B cell (primary cell): ENCODE measurements around the gene PPTC7. TPM values are rescaled to one million over a fixed set of nuclear protein-coding genes. Genes with fewer than 3 reads are reported as not detected.

ENCODE experiments used
- ATAC-seq: fragments of 200-7000 bp; cut with Tn5 transposase; one replicate; pipeline ENCODE4 v1.10.0; 2021; ENCODE audit warnings: low read depth, mild to moderate bottlenecking, moderate number of reproducible peaks, moderate library complexity
- CTCF ChIA-PET: fragments of 350-600 bp; sonication (Branson Sonifier 250); formaldehyde crosslinking; loops from one replicate; lab custom pipeline; 2021; ENCODE audit warnings: antibody characterized with exemption, inconsistent platforms; lab: Charles Lee
- POLR2A ChIA-PET: fragments of 350-600 bp; sonication (Branson Sonifier 250); formaldehyde crosslinking; loops from one replicate; lab custom pipeline; 2021; ENCODE audit warnings: antibody characterized with exemption; lab: Charles Lee
- DNase-seq: peaks from one replicate; pipeline ENCODE4 v3.0.0; 2013
- H2AFZ ChIP-seq: 2 replicates; pipeline ENCODE4 v1.6.1; 2012; ENCODE audit warnings: mild to moderate bottlenecking, low read depth, low read length; ENCODE audit not compliant: insufficient read depth, poor library complexity, severe bottlenecking
- H3K27ac ChIP-seq, 2 donors: 1 replicate in 1 of 2; 2 replicates in 1 of 2; pipeline ENCODE4 v1.5.1; 2012 to 2013; ENCODE audit warnings: low read length in 2 of 2, mild to moderate bottlenecking in 2 of 2, moderate library complexity in 1 of 2
- H3K27me3 ChIP-seq, 4 experiments: fragments of 200-600 bp in 1 of 4; sonication (generic) in 1 of 4; replicated peaks in 1 of 4; 1 replicate in 2 of 4; 2 replicates in 2 of 4; pipeline versions ENCODE4 v1.6.1 to v1.7.0; 2013 to 2016; ENCODE audit warnings: low read length in 3 of 4, mild to moderate bottlenecking in 2 of 4, mixed read lengths in 1 of 4, moderate library complexity in 1 of 4; ENCODE audit not compliant: insufficient read depth in 4 of 4, control insufficient read depth in 3 of 4; ENCODE audit errors: control extremely low read depth in 1 of 4
- H3K36me3 ChIP-seq, 2 experiments: replicated peaks in 1 of 2; 1 replicate in 1 of 2; 2 replicates in 1 of 2; pipeline versions ENCODE4 v1.6.1 to v1.7.1; 2013; ENCODE audit warnings: low read length in 1 of 2; ENCODE audit not compliant: insufficient read depth in 2 of 2, control insufficient read depth in 1 of 2; ENCODE audit errors: control extremely low read depth in 1 of 2, extremely low read depth in 1 of 2
- H3K4me1 ChIP-seq, 2 donors: fragments of 200-600 bp in 1 of 2; sonication (generic) in 1 of 2; 1 replicate in 1 of 2; 2 replicates in 1 of 2; pipeline versions ENCODE4 v1.5.1 to v1.6.1; 2013 to 2017; ENCODE audit warnings: low read length in 2 of 2; ENCODE audit not compliant: control insufficient read depth in 2 of 2, insufficient read depth in 2 of 2
- H3K4me2 ChIP-seq: replicated peaks from 2 replicates; pipeline ENCODE3; 2012; ENCODE audit warnings: mild to moderate bottlenecking, low read depth, low read length; ENCODE audit not compliant: poor library complexity, severe bottlenecking
- H3K4me3 ChIP-seq, 5 experiments: fragments of 200-600 bp in 1 of 5; sonication (generic) in 1 of 5; 1 replicate in 3 of 5; 2 replicates in 2 of 5; pipeline versions ENCODE4 v1.5.1 to v1.7.0; 2011 to 2016; ENCODE audit warnings: low read length in 4 of 5, mild to moderate bottlenecking in 4 of 5, low read depth in 2 of 5, control low read depth in 1 of 5, moderate library complexity in 1 of 5; ENCODE audit not compliant: insufficient read depth in 1 of 5; ENCODE audit errors: control extremely low read depth in 1 of 5, extremely low read depth in 1 of 5
- H3K79me2 ChIP-seq: fragments of 200-600 bp; sonication (generic); one replicate; pipeline ENCODE4 v1.6.0; 2016; ENCODE audit warnings: low read length; ENCODE audit not compliant: control insufficient read depth, insufficient read depth
- H3K9ac ChIP-seq: fragments of 200-600 bp; sonication (generic); 2 replicates; pipeline ENCODE4 v1.6.1; 2017; ENCODE audit warnings: mild to moderate bottlenecking, low read length, moderate library complexity
- H3K9me3 ChIP-seq, 3 donors: one replicate each; pipeline versions ENCODE4 v1.6.1 to v1.7.1; 2013; ENCODE audit warnings: low read length in 2 of 3; ENCODE audit not compliant: control insufficient read depth in 2 of 3, insufficient read depth in 1 of 3; ENCODE audit errors: control extremely low read depth in 1 of 3
- H4K20me1 ChIP-seq: 2 replicates; pipeline ENCODE4 v1.6.0; 2012; ENCODE audit warnings: mild to moderate bottlenecking, low read length; ENCODE audit not compliant: insufficient read depth, control insufficient read depth, poor library complexity, severe bottlenecking
- H3K27ac Mint-ChIP-seq: one replicate; pipeline ENCODE4 v1.8.0; 2021; ENCODE audit warnings: mixed read lengths
- H3K27me3 Mint-ChIP-seq: one replicate; pipeline ENCODE4 v1.8.0; 2021; ENCODE audit warnings: mixed read lengths
- H3K4me1 Mint-ChIP-seq: one replicate; pipeline ENCODE4 v1.8.0; 2021; ENCODE audit warnings: mixed read lengths
- H3K4me3 Mint-ChIP-seq: one replicate; pipeline ENCODE4 v1.8.0; 2021; ENCODE audit warnings: mixed read lengths
- H3K9me3 Mint-ChIP-seq: one replicate; pipeline ENCODE4 v1.8.0; 2022; ENCODE audit warnings: mixed read lengths; ENCODE audit not compliant: insufficient read depth
- EZH2 ChIP-seq: IDR thresholded peaks from 2 replicates; pipeline ENCODE4 v1.6.1; 2012; ENCODE audit warnings: borderline replicate concordance, low read depth, mild to moderate bottlenecking, moderate library complexity, low read length; ENCODE audit not compliant: insufficient read depth, poor library complexity, severe bottlenecking
- whole genome bisulfite sequencing: methylation state at CpG from one replicate; pipeline ENCODE4 v1.1.5; 2013; ENCODE audit warnings: missing lambda C conversion rate; ENCODE audit not compliant: insufficient coverage; 5-methylcytosine and 5-hydroxymethylcytosine counted together
- intact Hi-C: fragments of 100-400 bp; cut with micrococcal nuclease; formaldehyde crosslinking; loops from one replicate; pipeline ENCODE4 v1.10.0; 2022
- polyA plus RNA-seq: library from polyadenylated mRNA; depleted of rRNA; stranded (reverse); fragments of >200 nt; gene quantifications from 2 replicates; pipeline ENCODE4 v1.2.3, GENCODE V29; 2012
- total RNA-seq, 2 donors: library from RNA; stranded (reverse); fragments of 120-200 nt in 1 of 2; gene quantifications; 1 replicate in 1 of 2; 2 replicates in 1 of 2; pipeline versions ENCODE4 v1.2.3 to v1.2.4, GENCODE V29; 2013 to 2022
- TF ChIP-seq, protein P1 (sequence below): fragments of 200-600 bp; IDR thresholded peaks from one replicate; pipeline ENCODE4 v1.8.0; 2022; ENCODE audit warnings: antibody characterized with exemption, mild to moderate bottlenecking

PPTC7 gene
- total and polyA plus RNA-seq, 2 donors (not counting 1 experiment from before 2014, with no cell fraction given) = 20.7 to 44.9 TPM

DNA sequence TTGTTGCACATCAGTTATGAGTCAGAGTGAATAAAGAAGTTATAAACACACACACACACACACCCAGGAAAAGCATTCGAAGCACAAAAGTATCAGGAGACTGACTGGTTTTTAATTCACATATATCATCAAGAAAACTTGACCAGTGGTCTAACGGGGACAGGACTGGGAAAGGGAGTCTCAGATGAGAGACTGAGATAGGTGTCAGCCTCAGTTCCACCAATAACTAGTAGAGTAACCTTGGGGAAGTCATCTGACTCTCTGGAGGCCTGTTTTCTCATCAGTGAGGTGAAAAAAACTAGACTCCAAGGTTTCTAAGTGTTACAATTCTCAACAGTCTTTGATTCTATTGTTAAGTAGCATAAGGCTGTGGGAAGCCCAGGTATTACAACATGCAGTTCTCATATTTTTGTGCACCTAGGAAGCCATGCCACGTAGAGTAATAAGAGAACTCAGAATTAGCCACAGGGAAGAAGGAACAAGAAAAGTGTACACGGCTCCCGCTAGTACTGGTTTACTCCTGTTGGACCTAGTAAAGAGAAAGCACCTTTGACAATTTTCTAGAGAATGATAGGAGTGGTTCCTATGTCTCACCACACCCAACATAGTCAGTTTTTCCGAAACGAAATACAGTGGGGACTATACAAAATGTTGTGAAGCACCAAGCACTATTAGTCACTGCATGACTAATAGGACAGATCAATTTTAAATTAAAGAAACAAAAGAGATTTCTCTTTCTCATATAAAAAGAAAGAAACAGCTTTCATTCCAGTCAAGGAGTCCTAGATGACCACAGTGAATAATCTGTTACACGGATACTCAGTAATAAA lies 5.0 kb downstream of the PPTC7 start:
- no peaks in the 10 kb centered on the region for H3K27me3 Mint-ChIP-seq
- Histone ChIP-seq H3K9ac (peak overlapping the region; percentile 12), H3K9me3 (peaks cover 0 to 3% (median 0%) of the 10 kb centered on the region in 3 donors), H3K36me3 (peaks cover 0 to 3% of the 10 kb centered on the region in 2 experiments), H3K4me3 (peak overlapping the region in 1 of 5 experiments; percentile 42), H4K20me1 (peaks cover 57% of the 10 kb centered on the region), H2AFZ (no peak overlapping the region), H3K79me2 (peaks cover 98% of the 10 kb centered on the region), H3K4me2 (peak overlapping the region; percentile 41), H3K4me1 (peaks cover 49 to 52% of the 10 kb centered on the region in 2 donors), H3K27ac (peak overlapping the region; percentile 50 to 66), H3K27me3 (no peaks in the 10 kb centered on the region)
- POLR2A ChIA-PET = interaction anchor here (0.7 kb wide), 2 partner anchors 18 to 108 kb away, joined by 3 to 4 read pairs; no protein-coding TSS in a partner anchor
- intact Hi-C loops = no loop called here
- H3K4me3 Mint-ChIP-seq = peak overlapping the region; percentile 72
- CTCF ChIA-PET = interaction anchor here (4.4 kb wide), 1 partner anchor 22 kb away, joined by 39 read pairs; no protein-coding TSS in a partner anchor
- TF ChIP-seq EZH2 = no peak
- TF ChIP-seq, protein P1, sequence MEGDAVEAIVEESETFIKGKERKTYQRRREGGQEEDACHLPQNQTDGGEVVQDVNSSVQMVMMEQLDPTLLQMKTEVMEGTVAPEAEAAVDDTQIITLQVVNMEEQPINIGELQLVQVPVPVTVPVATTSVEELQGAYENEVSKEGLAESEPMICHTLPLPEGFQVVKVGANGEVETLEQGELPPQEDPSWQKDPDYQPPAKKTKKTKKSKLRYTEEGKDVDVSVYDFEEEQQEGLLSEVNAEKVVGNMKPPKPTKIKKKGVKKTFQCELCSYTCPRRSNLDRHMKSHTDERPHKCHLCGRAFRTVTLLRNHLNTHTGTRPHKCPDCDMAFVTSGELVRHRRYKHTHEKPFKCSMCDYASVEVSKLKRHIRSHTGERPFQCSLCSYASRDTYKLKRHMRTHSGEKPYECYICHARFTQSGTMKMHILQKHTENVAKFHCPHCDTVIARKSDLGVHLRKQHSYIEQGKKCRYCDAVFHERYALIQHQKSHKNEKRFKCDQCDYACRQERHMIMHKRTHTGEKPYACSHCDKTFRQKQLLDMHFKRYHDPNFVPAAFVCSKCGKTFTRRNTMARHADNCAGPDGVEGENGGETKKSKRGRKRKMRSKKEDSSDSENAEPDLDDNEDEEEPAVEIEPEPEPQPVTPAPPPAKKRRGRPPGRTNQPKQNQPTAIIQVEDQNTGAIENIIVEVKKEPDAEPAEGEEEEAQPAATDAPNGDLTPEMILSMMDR = no peak
- DNase-seq (peak; percentile 45), ATAC-seq (no peak)
- no peaks in the 10 kb centered on the region for H3K9me3 Mint-ChIP-seq
- peaks cover 69% of the 10 kb centered on the region for H3K4me1 Mint-ChIP-seq
- peak overlapping the region; percentile 86 for H3K27ac Mint-ChIP-seq
- 37% methylated on average over 2 of the region's 8 CpGs for WGBS

DNA sequence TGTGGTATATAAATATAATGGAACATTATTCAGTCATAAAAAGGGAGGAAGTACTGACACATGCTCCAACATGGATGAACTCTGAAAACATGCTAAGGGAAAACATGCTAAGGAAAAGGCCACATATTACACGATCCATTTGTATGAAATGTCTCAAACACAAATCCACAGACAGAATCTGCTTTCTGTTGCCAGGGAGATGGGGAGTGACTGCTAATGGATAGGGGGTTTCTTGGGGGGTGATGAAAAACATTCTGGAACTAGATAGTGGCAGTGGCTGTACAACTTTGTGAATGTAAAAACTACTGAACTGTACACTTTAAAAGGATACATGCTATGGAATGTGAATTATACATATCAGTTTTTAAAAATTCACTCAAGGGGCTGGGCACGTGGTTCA lies 6.6 kb downstream of the PPTC7 start:
- Histone ChIP-seq H3K4me3 (no peak overlapping the region), H3K36me3 (peaks cover 0 to 5% of the 10 kb centered on the region in 2 experiments), H3K27me3 (no peaks in the 10 kb centered on the region), H4K20me1 (peaks cover 58% of the 10 kb centered on the region), H3K4me1 (peaks cover 45 to 50% of the 10 kb centered on the region in 2 donors), H3K4me2 (no peak overlapping the region), H3K9me3 (peaks cover 4 to 14% (median 8%) of the 10 kb centered on the region in 3 donors), H3K27ac (no peak overlapping the region), H3K9ac (no peak overlapping the region), H3K79me2 (peaks cover 100% of the 10 kb centered on the region), H2AFZ (no peak overlapping the region)
- H3K4me3 Mint-ChIP-seq = no peak overlapping the region
- no peaks in the 10 kb centered on the region for H3K27me3 Mint-ChIP-seq
- CTCF ChIA-PET = interaction anchor here (1.4 to 2.5 kb wide), 3 partner anchors 11 to 26 kb away, joined by 5 to 20 read pairs (median 7); no protein-coding TSS in a partner anchor
- no peak for ATAC-seq
- no peak for DNase-seq
- peaks cover 2% of the 10 kb centered on the region for H3K9me3 Mint-ChIP-seq
- H3K27ac Mint-ChIP-seq = peak overlapping the region; percentile 26
- WGBS = no CpG with 5 or more reads among the region's 2 CpGs
- TF ChIP-seq, protein P1 = no peak
- H3K4me1 Mint-ChIP-seq = peaks cover 64% of the 10 kb centered on the region
- POLR2A ChIA-PET = interaction anchor here (1.4 kb wide), 1 partner anchor 13 kb away, joined by 7 read pairs; no protein-coding TSS in a partner anchor
- intact Hi-C loops = no loop called here
